ENCODE measurements around the gene CD300LD.
"Not testable (repeated sequence)": the region's sequence is repeated elsewhere in the genome, so short reads cannot be mapped to it uniquely, and the experiment has no call there.

Gene CD300LD

GRCh38 chr17:74592087-74592990 lies at the start of gene CD300LD:
CD300LD (minus strand) TSS chr17:74592283; CDS start chr17:74592202, 81 bp downstream.
- no peak within 1 kb of the TSS for H3K27ac Mint-ChIP-seq
- H3K4me3 Mint-ChIP-seq = peak within 1 kb of the TSS; percentile 11
- H3K27me3 Mint-ChIP-seq (ENCODE audit: low read depth) = peaks cover 23% of the 10 kb centered on the region
- H3K9me3 Mint-ChIP-seq = no peaks in the 10 kb centered on the region
- peaks cover 9% of the 10 kb centered on the region for H3K4me1 Mint-ChIP-seq (ENCODE audit: low read depth)
- no peaks in the 10 kb centered on the region for H3K36me3 Mint-ChIP-seq (ENCODE audit: low read depth)
- DNase-seq (ENCODE audit: low spot score) = no peak

GRCh38 chr17:74641224-74641957 lies 49.3 kb upstream of the CD300LD start:
- no peaks in the 10 kb centered on the region for H3K36me3 Mint-ChIP-seq (ENCODE audit: low read depth)
- no peaks in the 10 kb centered on the region for H3K9me3 Mint-ChIP-seq
- H3K4me1 Mint-ChIP-seq (ENCODE audit: low read depth) = peaks cover 19% of the 10 kb centered on the region
- no peak overlapping the region for H3K4me3 Mint-ChIP-seq
- no peak overlapping the region for H3K27ac Mint-ChIP-seq
- H3K27me3 Mint-ChIP-seq (ENCODE audit: low read depth) = peaks cover 78% of the 10 kb centered on the region
- DNase-seq (ENCODE audit: low spot score) = no peak

- H3K9me3 Mint-ChIP-seq = no peaks in the 10 kb centered on the region
- peak overlapping the region; percentile 48 for H3K4me3 Mint-ChIP-seq
- H3K36me3 Mint-ChIP-seq (ENCODE audit: low read depth) = no peaks in the 10 kb centered on the region
- H3K27me3 Mint-ChIP-seq (ENCODE audit: low read depth) = peaks cover 83% of the 10 kb centered on the region
- peaks cover 19% of the 10 kb centered on the region for H3K4me1 Mint-ChIP-seq (ENCODE audit: low read depth)
- no peak for DNase-seq (ENCODE audit: low spot score)
- no peak overlapping the region for H3K27ac Mint-ChIP-seq
Observed at GRCh38 chr17:74639704-74640151, 47.6 kb upstream of the CD300LD start.

DNA sequence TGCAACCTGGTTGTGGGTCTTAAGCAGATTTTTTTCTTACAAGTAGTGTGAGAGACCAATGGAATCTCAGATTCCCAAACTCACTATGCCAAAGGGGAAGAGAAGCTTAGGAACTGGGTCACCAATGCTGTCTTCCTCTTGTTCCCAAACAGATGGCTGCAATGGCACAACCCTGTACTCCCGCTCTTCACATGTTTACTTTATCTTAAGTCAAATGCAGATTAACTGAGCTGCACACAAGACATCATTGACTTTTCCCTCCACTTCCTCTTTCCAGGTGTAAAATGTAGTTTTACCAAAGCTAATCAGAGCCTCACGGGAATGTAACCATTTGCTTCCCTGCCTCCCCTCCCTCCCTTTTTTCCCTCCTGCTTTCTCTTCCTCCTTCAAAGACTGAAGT lies 45.8 kb upstream of the CD300LD start:
- H3K27me3 Mint-ChIP-seq (ENCODE audit: low read depth) = peaks cover 72% of the 10 kb centered on the region
- no peaks in the 10 kb centered on the region for H3K9me3 Mint-ChIP-seq
- DNase-seq (ENCODE audit: low spot score) = no peak
- H3K36me3 Mint-ChIP-seq (ENCODE audit: low read depth) = no peaks in the 10 kb centered on the region
- H3K4me1 Mint-ChIP-seq (ENCODE audit: low read depth) = peaks cover 19% of the 10 kb centered on the region
- no peak overlapping the region for H3K27ac Mint-ChIP-seq
- no peak overlapping the region for H3K4me3 Mint-ChIP-seq

DNA sequence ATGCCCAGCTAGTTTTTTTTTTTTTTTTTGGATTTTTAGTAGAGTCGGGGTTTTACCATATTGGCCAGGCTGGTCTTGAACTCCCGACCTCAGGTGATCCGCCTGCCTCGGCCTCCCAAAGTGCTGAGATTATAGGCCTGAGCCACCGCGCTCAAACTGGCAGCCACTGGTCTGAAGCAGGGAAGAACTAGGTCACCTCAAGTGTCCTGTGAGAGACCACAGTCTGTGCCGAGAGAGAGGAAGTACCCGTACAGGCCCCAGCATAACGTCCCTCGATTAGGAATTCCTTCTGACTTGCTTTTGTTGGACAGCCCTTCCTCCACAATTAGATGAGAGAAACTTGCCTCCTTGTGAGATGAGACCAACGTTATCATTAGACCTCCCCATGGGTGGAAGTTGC lies 45.2 kb upstream of the CD300LD start:
- Mint-ChIP-seq H3K36me3 (ENCODE audit: low read depth) (no peaks in the 10 kb centered on the region), H3K9me3 (no peaks in the 10 kb centered on the region), H3K4me3 (no peak overlapping the region), H3K4me1 (ENCODE audit: low read depth) (peaks cover 20% of the 10 kb centered on the region), H3K27ac (no peak overlapping the region), H3K27me3 (ENCODE audit: low read depth) (peaks cover 71% of the 10 kb centered on the region)
- DNase-seq (ENCODE audit: low spot score) = no peak

DNA sequence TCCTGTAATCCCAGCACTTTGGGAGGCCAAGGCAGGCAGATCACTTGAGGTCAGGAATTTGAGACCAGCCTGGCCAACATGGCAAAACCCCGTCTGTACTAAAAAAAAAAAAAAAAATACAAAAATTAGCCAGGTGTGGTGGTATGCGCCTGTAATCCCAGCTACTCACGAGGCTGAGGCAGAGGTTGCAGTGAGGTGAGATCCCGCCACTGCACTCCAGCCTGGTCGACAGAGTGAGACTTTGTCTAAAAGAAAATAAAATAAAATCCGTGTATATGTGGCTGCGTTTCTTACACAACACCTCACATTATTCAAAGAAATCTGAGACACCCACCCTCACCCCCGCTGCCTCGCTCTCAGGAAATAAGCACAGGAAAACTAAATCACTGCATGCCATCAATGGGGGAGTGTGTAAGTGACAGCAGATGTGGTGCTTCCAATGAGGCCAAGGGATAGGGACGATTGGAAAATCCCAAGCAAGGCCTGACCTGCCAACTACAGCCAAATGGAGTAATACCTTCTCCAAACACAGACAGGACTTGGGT lies 44.5 kb upstream of the CD300LD start:
- DNase-seq (ENCODE audit: low spot score); H3K27ac Mint-ChIP-seq; H3K36me3 Mint-ChIP-seq (ENCODE audit: low read depth); H3K4me3 Mint-ChIP-seq; H3K9me3 Mint-ChIP-seq: not testable (repeated sequence)
- Mint-ChIP-seq H3K4me1 (ENCODE audit: low read depth) (peaks cover 24% of the 10 kb centered on the region), H3K27me3 (ENCODE audit: low read depth) (peaks cover 72% of the 10 kb centered on the region)

DNA sequence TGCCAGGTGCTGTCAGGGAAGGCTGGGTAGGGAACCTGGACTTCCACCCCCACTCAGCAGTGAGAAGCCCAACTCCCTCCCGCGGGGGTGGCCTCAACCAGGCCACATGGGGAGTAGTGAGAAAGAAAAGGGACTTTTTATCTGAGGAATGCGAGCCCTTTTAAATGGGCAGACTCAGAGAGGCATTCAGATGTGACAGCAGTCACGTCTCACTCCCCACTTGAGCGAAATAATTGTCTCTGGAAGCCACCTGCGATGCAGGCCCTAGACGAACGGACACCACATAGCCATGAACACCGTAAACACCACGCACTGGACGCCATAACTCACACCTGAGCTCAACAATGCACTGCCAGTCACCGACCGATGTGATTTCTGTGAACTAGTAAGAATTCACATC lies 43.3 kb upstream of the CD300LD start:
- Mint-ChIP-seq H3K4me1 (ENCODE audit: low read depth) (peaks cover 19% of the 10 kb centered on the region), H3K27me3 (ENCODE audit: low read depth) (peaks cover 68% of the 10 kb centered on the region), H3K4me3 (no peak overlapping the region), H3K36me3 (ENCODE audit: low read depth) (no peaks in the 10 kb centered on the region), H3K9me3 (no peaks in the 10 kb centered on the region), H3K27ac (no peak overlapping the region)
- no peak for DNase-seq (ENCODE audit: low spot score)

- DNase-seq (ENCODE audit: low spot score) = no peak
- Mint-ChIP-seq H3K4me3 (no peak overlapping the region), H3K27me3 (ENCODE audit: low read depth) (peaks cover 60% of the 10 kb centered on the region), H3K4me1 (ENCODE audit: low read depth) (peaks cover 7% of the 10 kb centered on the region), H3K27ac (no peak overlapping the region), H3K9me3 (no peaks in the 10 kb centered on the region), H3K36me3 (ENCODE audit: low read depth) (no peaks in the 10 kb centered on the region)
Observed at GRCh38 chr17:74633326-74633725, 41.2 kb upstream of the CD300LD start.

GRCh38 chr17:74632617-74633016 lies 40.5 kb upstream of the CD300LD start:
- Mint-ChIP-seq H3K4me1 (ENCODE audit: low read depth) (peaks cover 7% of the 10 kb centered on the region), H3K4me3 (no peak overlapping the region), H3K27me3 (ENCODE audit: low read depth) (peaks cover 57% of the 10 kb centered on the region), H3K9me3 (no peaks in the 10 kb centered on the region), H3K27ac (no peak overlapping the region), H3K36me3 (ENCODE audit: low read depth) (no peaks in the 10 kb centered on the region)
- no peak for DNase-seq (ENCODE audit: low spot score)

- Mint-ChIP-seq H3K27ac (no peak overlapping the region), H3K36me3 (ENCODE audit: low read depth) (no peaks in the 10 kb centered on the region), H3K9me3 (peaks cover 3% of the 10 kb centered on the region), H3K4me3 (no peak overlapping the region), H3K4me1 (ENCODE audit: low read depth) (peaks cover 7% of the 10 kb centered on the region), H3K27me3 (ENCODE audit: low read depth) (peaks cover 57% of the 10 kb centered on the region)
- no peak for DNase-seq (ENCODE audit: low spot score)
Observed at GRCh38 chr17:74631468-74632450, 39.7 kb upstream of the CD300LD start.

DNA sequence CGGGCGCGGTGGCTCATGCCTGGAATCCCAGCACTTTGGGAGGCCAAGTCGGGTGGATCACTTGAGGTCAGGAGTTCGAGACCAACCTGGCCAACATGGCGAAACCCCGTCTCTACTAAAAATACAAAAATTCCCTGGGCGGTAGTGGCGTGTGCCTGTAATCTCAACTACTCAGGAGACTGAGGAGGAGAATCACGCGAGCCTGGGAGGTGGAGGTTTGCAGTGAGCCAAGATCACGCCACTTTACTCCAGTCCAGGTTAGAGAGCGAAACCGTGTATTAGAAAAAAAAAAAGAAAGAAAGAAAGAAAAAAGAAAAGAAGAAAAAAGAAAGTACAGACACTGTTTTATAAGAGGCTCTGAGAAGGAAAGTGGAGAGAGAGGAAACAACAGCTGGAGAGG lies 38.2 kb upstream of the CD300LD start:
- not testable (repeated sequence) for H3K36me3 Mint-ChIP-seq (ENCODE audit: low read depth); H3K4me3 Mint-ChIP-seq; H3K9me3 Mint-ChIP-seq; DNase-seq (ENCODE audit: low spot score); H3K27ac Mint-ChIP-seq; H3K4me1 Mint-ChIP-seq (ENCODE audit: low read depth)
- peaks cover 49% of the 10 kb centered on the region for H3K27me3 Mint-ChIP-seq (ENCODE audit: low read depth)

GRCh38 chr17:74625661-74626060 lies 33.6 kb upstream of the CD300LD start:
- Mint-ChIP-seq H3K27me3 (ENCODE audit: low read depth) (peaks cover 57% of the 10 kb centered on the region), H3K9me3 (peaks cover 5% of the 10 kb centered on the region), H3K4me1 (ENCODE audit: low read depth) (no peaks in the 10 kb centered on the region), H3K4me3 (no peak overlapping the region), H3K36me3 (ENCODE audit: low read depth) (no peaks in the 10 kb centered on the region), H3K27ac (no peak overlapping the region)
- DNase-seq (ENCODE audit: low spot score) = no peak

DNA sequence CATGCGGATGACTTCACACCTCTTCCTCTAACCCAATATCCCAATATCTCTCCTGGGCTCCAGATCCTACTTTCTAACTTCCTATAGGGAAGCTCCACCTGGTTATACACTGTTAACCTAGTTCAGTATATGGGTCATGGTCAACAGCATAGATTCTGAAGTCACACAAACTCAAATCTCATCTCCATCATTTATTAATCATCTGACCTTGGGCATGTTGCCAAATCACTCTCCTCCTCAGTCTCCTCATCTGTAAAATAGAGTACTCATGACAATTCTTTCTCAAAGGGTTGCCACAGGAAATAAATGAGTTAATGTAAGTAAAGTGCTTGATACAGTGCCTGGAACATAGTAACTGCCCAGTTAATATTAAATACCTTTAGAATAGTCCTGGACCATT lies 32.0 kb upstream of the CD300LD start:
- Mint-ChIP-seq H3K27me3 (ENCODE audit: low read depth) (peaks cover 56% of the 10 kb centered on the region), H3K4me1 (ENCODE audit: low read depth) (no peaks in the 10 kb centered on the region), H3K4me3 (no peak overlapping the region), H3K27ac (no peak overlapping the region), H3K36me3 (ENCODE audit: low read depth) (no peaks in the 10 kb centered on the region), H3K9me3 (peaks cover 5% of the 10 kb centered on the region)
- DNase-seq (ENCODE audit: low spot score) = no peak

Measured in T-helper 2 cell treated with Interferon-gamma antibody and Interleukin-4, amounts not matched to agents 5 μg/mL and 100 μg/mL, for 36 hours (primary cell).